A549 (cell line): ENCODE data around the gene SPINT1.

Experiments
- BHLHE40 ChIP-seq: IDR thresholded peaks from 2 replicates; pipeline ENCODE4 v1.6.1; 2012; ENCODE audit warnings: low read depth, low read length, inconsistent platforms
- TF ChIP-seq, protein P1 (sequence below): fragments of >200 bp; sonication (Bioruptor Twin); formaldehyde crosslinking; IDR thresholded peaks from 3 replicates; pipeline ENCODE4 v1.5.1; 2016

DNA sequence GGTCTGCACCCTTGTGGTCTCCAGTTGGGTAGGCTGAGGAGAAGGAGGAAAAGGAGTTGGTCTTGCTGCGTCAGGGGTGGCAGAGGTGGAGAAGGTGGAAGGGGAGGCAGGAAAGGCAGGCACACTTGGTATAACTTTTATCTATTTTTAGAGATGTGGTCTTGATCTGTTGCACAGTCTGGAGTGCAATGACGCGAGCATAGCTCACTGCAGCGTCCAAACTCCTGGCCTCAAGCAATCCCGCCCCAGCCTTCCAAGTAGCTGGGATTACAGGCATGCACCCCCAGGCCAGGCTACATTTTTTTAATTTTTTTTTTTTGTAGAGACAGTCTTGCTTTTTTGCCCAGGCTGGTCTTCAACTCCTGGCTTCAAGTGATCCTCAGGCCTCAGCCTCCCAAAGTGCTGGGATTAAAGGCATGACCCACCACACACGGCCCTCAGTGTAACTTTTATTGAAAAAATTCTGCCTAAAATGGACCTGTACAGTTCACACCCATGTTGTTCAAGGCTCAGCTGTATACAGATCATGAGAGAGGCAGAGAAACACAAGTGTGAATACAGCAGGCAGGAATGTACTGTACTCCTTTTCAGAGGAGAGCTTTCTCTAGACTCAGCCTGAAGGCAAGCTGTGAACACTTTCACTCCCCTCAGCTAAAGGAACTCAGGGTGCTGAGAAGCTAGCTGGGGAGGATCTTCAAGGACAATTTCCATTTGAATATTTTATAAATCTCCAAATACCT lies 32.3 kb downstream of the SPINT1 start:
- TF ChIP-seq, protein P1, sequence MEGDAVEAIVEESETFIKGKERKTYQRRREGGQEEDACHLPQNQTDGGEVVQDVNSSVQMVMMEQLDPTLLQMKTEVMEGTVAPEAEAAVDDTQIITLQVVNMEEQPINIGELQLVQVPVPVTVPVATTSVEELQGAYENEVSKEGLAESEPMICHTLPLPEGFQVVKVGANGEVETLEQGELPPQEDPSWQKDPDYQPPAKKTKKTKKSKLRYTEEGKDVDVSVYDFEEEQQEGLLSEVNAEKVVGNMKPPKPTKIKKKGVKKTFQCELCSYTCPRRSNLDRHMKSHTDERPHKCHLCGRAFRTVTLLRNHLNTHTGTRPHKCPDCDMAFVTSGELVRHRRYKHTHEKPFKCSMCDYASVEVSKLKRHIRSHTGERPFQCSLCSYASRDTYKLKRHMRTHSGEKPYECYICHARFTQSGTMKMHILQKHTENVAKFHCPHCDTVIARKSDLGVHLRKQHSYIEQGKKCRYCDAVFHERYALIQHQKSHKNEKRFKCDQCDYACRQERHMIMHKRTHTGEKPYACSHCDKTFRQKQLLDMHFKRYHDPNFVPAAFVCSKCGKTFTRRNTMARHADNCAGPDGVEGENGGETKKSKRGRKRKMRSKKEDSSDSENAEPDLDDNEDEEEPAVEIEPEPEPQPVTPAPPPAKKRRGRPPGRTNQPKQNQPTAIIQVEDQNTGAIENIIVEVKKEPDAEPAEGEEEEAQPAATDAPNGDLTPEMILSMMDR: no peak
- no peak for TF ChIP-seq BHLHE40
